Mucosa of stomach (tissue), 1 donor: ENCODE data around the gene ILDR1.

Experiments used
- H3K27me3 ChIP-seq: one replicate; pipeline ENCODE4 v1.7.0; 2013; ENCODE audit warnings: mild to moderate bottlenecking, low read length; ENCODE audit not compliant: control insufficient read depth, insufficient read depth
- H3K36me3 ChIP-seq: one replicate; pipeline ENCODE4 v1.7.0; 2013; ENCODE audit warnings: low read length; ENCODE audit not compliant: control insufficient read depth, insufficient read depth
- H3K4me1 ChIP-seq: one replicate; pipeline ENCODE4 v1.7.0; 2013; ENCODE audit warnings: mild to moderate bottlenecking, low read length; ENCODE audit not compliant: control insufficient read depth, insufficient read depth
- H3K4me3 ChIP-seq: one replicate; pipeline ENCODE4 v1.7.0; 2013; ENCODE audit warnings: low read length
- H3K9ac ChIP-seq: one replicate; pipeline ENCODE4 v1.7.0; 2013; ENCODE audit warnings: mild to moderate bottlenecking, low read length, moderate library complexity
- H3K9me3 ChIP-seq: one replicate; pipeline ENCODE4 v1.7.0; 2013; ENCODE audit warnings: mild to moderate bottlenecking, low read length, moderate library complexity; ENCODE audit not compliant: control insufficient read depth
- donor health status: Pancreatic carcinoma.

The ILDR1 gene

DNA sequence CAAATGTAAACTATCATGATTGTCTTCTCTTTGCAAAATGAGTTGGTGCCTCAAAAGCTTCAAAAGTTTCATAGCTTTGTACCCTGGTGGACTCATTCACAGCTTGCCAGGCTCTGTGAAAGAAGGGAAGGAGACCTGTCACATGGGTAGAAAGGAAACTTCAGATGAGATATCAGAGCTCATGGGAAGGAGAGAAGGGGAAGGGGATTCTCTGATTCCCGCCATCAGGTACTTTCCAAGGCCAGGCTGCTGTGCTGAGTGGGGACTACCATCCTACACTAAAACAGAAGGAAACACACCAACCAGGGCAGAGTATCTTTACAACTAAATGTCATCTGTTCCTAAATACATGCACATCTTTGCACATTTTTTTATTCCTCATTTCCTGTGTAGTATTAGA lies 9.2 kb downstream of the ILDR1 start:
- Histone ChIP-seq H3K36me3 (no peaks in the 10 kb centered on the region), H3K9me3 (no peaks in the 10 kb centered on the region), H3K4me1 (no peaks in the 10 kb centered on the region), H3K4me3 (no peak overlapping the region), H3K9ac (no peak overlapping the region), H3K27me3 (peaks cover 68% of the 10 kb centered on the region)

- no peaks in the 10 kb centered on the region for H3K36me3 ChIP-seq
- no peaks in the 10 kb centered on the region for H3K4me1 ChIP-seq
- no peak overlapping the region for H3K4me3 ChIP-seq
- H3K9me3 ChIP-seq: no peaks in the 10 kb centered on the region
- peaks cover 75% of the 10 kb centered on the region for H3K27me3 ChIP-seq
- H3K9ac ChIP-seq: no peak overlapping the region
These were observed 10.7 kb downstream of the ILDR1 start for GRCh38 chr3:122011396-122011795.

DNA sequence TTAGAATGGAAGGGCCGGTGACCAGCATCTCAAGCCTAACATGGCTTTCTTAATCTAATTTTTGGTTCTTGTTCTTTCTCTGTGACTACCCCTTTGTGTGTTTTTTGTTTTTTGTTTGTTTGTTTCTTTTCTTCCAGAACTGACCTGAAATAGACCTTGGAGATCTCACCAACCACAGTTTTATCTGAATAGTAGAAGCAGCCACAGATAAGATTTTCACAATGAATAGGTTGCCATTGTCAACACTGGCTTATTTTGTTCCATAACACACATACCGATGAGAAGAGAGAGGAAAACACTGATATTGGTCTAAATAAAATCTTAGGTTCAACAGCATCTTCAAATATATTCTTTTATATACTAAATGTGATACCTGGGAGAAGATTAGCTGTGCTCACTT lies 11.5 kb downstream of the ILDR1 start:
- no peaks in the 10 kb centered on the region for H3K4me1 ChIP-seq
- no peaks in the 10 kb centered on the region for H3K9me3 ChIP-seq
- H3K27me3 ChIP-seq: peaks cover 72% of the 10 kb centered on the region
- H3K9ac ChIP-seq: no peak overlapping the region
- H3K36me3 ChIP-seq: no peaks in the 10 kb centered on the region
- H3K4me3 ChIP-seq: no peak overlapping the region

GRCh38 chr3:122008166-122008565 lies 13.9 kb downstream of the ILDR1 start:
- Histone ChIP-seq H3K4me1 (no peaks in the 10 kb centered on the region), H3K27me3 (peaks cover 68% of the 10 kb centered on the region), H3K9me3 (no peaks in the 10 kb centered on the region), H3K4me3 (no peak overlapping the region), H3K9ac (no peak overlapping the region), H3K36me3 (no peaks in the 10 kb centered on the region)

GRCh38 chr3:122006267-122006666 lies 15.8 kb downstream of the ILDR1 start:
- H3K9me3 ChIP-seq: no peaks in the 10 kb centered on the region
- no peaks in the 10 kb centered on the region for H3K4me1 ChIP-seq
- no peak overlapping the region for H3K4me3 ChIP-seq
- H3K9ac ChIP-seq: no peak overlapping the region
- no peaks in the 10 kb centered on the region for H3K36me3 ChIP-seq
- peaks cover 55% of the 10 kb centered on the region for H3K27me3 ChIP-seq

- Histone ChIP-seq H3K9me3 (no peaks in the 10 kb centered on the region), H3K27me3 (peaks cover 47% of the 10 kb centered on the region), H3K4me1 (no peaks in the 10 kb centered on the region), H3K4me3 (no peak overlapping the region), H3K36me3 (no peaks in the 10 kb centered on the region), H3K9ac (no peak overlapping the region)
These were observed 17.0 kb downstream of the ILDR1 start for GRCh38 chr3:122004991-122005565.

GRCh38 chr3:122004107-122004506 lies 17.9 kb downstream of the ILDR1 start:
- no peak overlapping the region for H3K9ac ChIP-seq
- no peaks in the 10 kb centered on the region for H3K4me1 ChIP-seq
- H3K4me3 ChIP-seq: no peak overlapping the region
- H3K36me3 ChIP-seq: no peaks in the 10 kb centered on the region
- H3K27me3 ChIP-seq: peaks cover 38% of the 10 kb centered on the region
- H3K9me3 ChIP-seq: no peaks in the 10 kb centered on the region

- peaks cover 35% of the 10 kb centered on the region for H3K27me3 ChIP-seq
- no peak overlapping the region for H3K9ac ChIP-seq
- no peaks in the 10 kb centered on the region for H3K36me3 ChIP-seq
- no peaks in the 10 kb centered on the region for H3K9me3 ChIP-seq
- no peak overlapping the region for H3K4me3 ChIP-seq
- H3K4me1 ChIP-seq: no peaks in the 10 kb centered on the region
These were observed 18.4 kb downstream of the ILDR1 start for GRCh38 chr3:122003606-122004005.

DNA sequence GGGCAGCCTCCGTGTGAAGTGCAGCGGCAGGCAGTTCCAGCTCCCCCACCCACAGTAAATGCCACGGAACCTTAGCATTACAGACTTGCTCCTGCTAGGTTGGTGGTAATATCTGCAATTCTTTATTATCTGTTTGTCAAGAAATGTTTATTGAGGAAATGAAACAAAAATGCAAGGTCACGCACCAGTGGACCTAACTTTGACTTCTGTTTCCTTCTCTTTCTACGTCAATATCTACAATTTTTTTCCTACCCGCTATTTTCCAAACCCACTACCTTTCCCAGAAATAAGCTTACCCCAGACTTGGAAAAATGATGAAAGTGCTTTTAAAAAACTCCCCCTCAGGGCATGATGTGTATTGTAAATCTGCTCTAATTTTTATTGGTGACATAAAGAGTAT lies 18.9 kb downstream of the ILDR1 start:
- no peaks in the 10 kb centered on the region for H3K36me3 ChIP-seq
- peaks cover 34% of the 10 kb centered on the region for H3K27me3 ChIP-seq
- no peaks in the 10 kb centered on the region for H3K4me1 ChIP-seq
- no peaks in the 10 kb centered on the region for H3K9me3 ChIP-seq
- no peak overlapping the region for H3K4me3 ChIP-seq
- H3K9ac ChIP-seq: no peak overlapping the region

- Histone ChIP-seq H3K9ac (no peak overlapping the region), H3K36me3 (no peaks in the 10 kb centered on the region), H3K4me1 (no peaks in the 10 kb centered on the region), H3K9me3 (no peaks in the 10 kb centered on the region), H3K27me3 (peaks cover 29% of the 10 kb centered on the region), H3K4me3 (no peak overlapping the region)
These were observed 19.4 kb downstream of the ILDR1 start for GRCh38 chr3:122002611-122003010.

GRCh38 chr3:122001892-122002291 lies 20.2 kb downstream of the ILDR1 start:
- H3K4me3 ChIP-seq: no peak overlapping the region
- peaks cover 21% of the 10 kb centered on the region for H3K27me3 ChIP-seq
- H3K4me1 ChIP-seq: no peaks in the 10 kb centered on the region

DNA sequence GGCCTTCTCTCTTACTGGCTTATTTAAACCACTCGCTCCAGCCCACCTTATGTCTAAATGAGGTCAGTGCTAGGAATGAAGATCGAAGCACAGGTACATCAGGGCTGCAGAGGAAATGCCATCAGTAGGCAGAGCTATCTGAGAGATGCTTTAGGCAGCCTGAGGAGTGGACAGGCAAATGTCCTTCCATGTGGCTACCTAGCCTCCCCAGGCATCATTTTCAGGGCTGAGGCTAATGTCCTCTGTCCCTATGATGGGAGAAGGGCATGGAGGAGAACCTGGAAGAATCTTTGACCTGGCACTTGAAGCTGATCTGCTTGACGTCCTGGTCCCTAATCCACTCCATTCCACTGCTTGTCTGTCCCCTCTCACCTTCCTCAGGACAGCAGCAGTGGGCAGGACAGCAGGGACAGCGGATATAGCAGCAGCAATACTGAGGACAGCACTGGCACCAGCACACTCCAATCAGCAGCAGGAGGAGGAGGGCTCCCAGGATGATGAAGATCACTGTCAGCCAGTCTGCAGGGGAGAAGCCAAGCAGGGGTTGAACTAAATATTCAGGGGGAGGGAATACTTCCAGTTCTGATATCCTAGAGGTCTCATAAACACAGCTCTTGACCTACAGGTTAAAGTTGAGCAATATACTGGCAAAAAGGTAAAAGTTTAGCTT lies 21.0 kb downstream of the ILDR1 start:
- H3K4me1 ChIP-seq: no peaks in the 10 kb centered on the region

More at GRCh38 chr3:122001892-122002291, 20.2 kb downstream of the ILDR1 start:
- Histone ChIP-seq H3K36me3 (no peaks in the 10 kb centered on the region), H3K9me3 (no peaks in the 10 kb centered on the region), H3K9ac (no peak overlapping the region)

More for the DNA sequence above, 21.0 kb downstream of the ILDR1 start:
- Histone ChIP-seq H3K4me3 (no peak overlapping the region), H3K36me3 (no peaks in the 10 kb centered on the region), H3K9me3 (no peaks in the 10 kb centered on the region), H3K9ac (no peak overlapping the region), H3K27me3 (peaks cover 20% of the 10 kb centered on the region)
